ENCODE results near the gene MAP2K6. TPM values are rescaled to one million over a fixed set of nuclear protein-coding genes. Genes with fewer than 3 reads are reported as not detected.

MAP2K6 gene
- total and polyA plus RNA-seq, 11 donors, result 0.61 to 5.1 (median 1.4) TPM

DNA sequence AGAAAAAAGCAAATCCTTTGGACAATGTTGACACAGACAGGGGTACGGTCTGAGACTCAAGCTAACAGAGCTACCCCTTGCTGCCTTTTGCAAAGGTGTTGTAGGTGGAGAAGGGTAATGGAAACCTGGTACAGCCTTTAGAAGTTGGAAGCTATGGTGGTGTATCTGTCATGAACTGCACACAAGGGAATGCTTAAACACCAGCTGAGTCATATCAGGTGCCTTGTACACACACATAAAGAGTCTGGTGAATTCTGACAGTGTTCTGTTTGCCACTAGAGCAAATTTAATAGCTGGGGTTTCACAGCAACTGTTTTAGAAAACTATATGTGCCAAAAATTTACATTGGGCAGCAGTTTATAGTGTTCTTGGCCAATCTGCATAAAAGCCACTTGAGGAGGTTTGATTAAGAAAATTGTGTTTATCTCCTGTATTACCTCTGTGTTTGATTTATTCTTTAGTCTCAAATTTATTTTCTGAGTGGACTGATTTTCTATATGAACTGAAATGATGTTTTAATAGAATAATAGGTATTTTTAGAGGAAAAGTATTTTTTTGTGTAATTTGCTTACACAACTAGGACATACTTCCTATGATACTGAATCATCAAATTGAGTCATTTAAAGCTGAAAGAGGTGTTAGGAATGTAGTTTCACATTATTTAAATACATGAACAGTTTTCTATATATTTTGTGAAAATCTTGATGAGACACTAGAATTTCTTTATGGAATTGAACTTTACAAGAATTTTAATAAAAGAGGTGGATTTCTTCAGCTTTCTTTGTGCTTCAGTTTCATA is 136.9 kb downstream of the MAP2K6 start:
- TF ChIP-seq POLR2A (IDR thresholded peaks at IDR 0.05), result no peak
- TF ChIP-seq, protein P1, sequence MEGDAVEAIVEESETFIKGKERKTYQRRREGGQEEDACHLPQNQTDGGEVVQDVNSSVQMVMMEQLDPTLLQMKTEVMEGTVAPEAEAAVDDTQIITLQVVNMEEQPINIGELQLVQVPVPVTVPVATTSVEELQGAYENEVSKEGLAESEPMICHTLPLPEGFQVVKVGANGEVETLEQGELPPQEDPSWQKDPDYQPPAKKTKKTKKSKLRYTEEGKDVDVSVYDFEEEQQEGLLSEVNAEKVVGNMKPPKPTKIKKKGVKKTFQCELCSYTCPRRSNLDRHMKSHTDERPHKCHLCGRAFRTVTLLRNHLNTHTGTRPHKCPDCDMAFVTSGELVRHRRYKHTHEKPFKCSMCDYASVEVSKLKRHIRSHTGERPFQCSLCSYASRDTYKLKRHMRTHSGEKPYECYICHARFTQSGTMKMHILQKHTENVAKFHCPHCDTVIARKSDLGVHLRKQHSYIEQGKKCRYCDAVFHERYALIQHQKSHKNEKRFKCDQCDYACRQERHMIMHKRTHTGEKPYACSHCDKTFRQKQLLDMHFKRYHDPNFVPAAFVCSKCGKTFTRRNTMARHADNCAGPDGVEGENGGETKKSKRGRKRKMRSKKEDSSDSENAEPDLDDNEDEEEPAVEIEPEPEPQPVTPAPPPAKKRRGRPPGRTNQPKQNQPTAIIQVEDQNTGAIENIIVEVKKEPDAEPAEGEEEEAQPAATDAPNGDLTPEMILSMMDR (IDR thresholded peaks at IDR 0.05), result no peak

DNA sequence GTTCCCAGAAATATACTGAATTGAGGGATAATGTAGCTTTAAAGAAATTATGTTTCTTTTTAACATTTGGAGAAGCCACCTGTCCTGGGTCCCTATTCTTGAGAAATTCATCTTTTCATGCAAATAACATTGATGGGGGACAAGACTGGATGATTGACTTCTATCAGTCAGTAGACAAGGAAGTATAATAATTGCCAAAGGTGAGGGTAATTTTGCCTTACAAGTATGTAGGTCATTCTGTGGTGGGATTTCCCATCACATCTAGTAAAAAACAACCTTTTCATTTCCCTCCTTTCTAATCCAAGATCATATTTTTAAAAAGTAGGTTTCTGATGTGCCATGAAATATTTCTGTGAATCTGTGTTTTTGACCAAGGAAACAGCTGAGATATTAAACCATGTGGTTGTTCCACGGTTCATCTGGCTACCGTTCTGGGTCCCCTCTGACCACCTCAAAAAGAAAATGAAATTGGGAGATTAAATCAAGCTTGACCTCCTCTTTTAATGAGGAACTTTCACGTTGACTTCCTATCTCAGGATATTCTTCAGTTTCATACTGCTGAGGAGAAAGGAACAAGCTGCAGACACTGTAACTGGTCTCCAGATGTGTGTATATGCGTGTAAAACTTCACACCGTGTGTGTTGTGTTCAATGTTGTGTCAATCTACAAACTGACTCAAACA is 138.6 kb downstream of the MAP2K6 start:
- ATAC-seq (no peak), DNase-seq (no peak)
- peaks cover 0 to 11% (median 0%) of the 10 kb centered on the region in 12 donors for H3K9me3 ChIP-seq
- peaks cover 0 to 7% (median 0%) of the 10 kb centered on the region in 9 donors for H3K36me3 ChIP-seq
- H3K4me1 ChIP-seq, result no peaks in the 10 kb centered on the region
- H3K27ac ChIP-seq, result no peak overlapping the region
- H3K4me3 ChIP-seq, result no peak overlapping the region
- no peaks in the 10 kb centered on the region for H3K27me3 ChIP-seq
- WGBS, 4 donors, result 89 to 96% (median 95%) methylated on average over 5 of the region's 5 CpGs
- intact Hi-C loops (cut with DNase I), result no loop called here
- TF ChIP-seq, protein P1 (IDR thresholded peaks at IDR 0.05), result no peak
- TF ChIP-seq POLR2A (IDR thresholded peaks at IDR 0.05), result no peak

More for the DNA sequence above, 136.9 kb downstream of the MAP2K6 start:
- peaks cover 0 to 7% (median 0%) of the 10 kb centered on the region in 9 donors for H3K36me3 ChIP-seq
- peaks cover 0 to 11% (median 0%) of the 10 kb centered on the region in 12 donors for H3K9me3 ChIP-seq
- H3K4me1 ChIP-seq, result no peaks in the 10 kb centered on the region
- ATAC-seq, result no peak
- H3K27me3 ChIP-seq, result no peaks in the 10 kb centered on the region
- no peak overlapping the region for H3K4me3 ChIP-seq
- 89 to 100% (median 96%) methylated on average over 1 of the region's 1 CpG for WGBS, 4 donors
- intact Hi-C loops (cut with DNase I), result no loop called here
- no peak for DNase-seq
- H3K27ac ChIP-seq, result no peak overlapping the region

DNA sequence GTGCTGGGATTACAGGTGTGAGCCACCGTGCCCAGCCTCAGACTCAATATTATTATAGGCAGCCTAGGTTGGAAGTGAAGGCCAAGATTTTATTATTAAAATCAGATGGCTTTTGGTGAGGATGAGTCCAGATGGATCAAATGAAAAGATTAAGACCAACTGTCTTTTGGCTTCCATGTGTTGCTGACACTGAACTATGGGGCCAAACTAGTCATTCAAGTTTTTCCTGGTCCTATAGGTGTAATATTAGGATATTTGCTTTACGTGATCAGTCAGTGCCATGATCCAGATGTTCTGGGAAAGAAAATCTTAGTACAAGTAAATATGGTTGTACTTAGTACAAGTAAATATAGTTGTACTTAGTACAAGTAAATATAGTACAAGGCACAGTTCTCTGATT is 140.6 kb downstream of the MAP2K6 start:
- 65 to 98% (median 81%) methylated on average over 2 of the region's 2 CpGs for WGBS, 4 donors
- ATAC-seq (no peak), DNase-seq (no peak)
- H3K4me1 ChIP-seq, result no peaks in the 10 kb centered on the region
- no peak overlapping the region for H3K4me3 ChIP-seq
- no peak overlapping the region for H3K27ac ChIP-seq
- peaks cover 0 to 11% (median 0%) of the 10 kb centered on the region in 12 donors for H3K9me3 ChIP-seq
- intact Hi-C loops (cut with DNase I), result no loop called here
- H3K36me3 ChIP-seq, result peaks cover 0 to 7% (median 0%) of the 10 kb centered on the region in 9 donors
- no peak for TF ChIP-seq POLR2A (IDR thresholded peaks at IDR 0.05)
- TF ChIP-seq, protein P1 (IDR thresholded peaks at IDR 0.05), result no peak
- no peaks in the 10 kb centered on the region for H3K27me3 ChIP-seq

DNA sequence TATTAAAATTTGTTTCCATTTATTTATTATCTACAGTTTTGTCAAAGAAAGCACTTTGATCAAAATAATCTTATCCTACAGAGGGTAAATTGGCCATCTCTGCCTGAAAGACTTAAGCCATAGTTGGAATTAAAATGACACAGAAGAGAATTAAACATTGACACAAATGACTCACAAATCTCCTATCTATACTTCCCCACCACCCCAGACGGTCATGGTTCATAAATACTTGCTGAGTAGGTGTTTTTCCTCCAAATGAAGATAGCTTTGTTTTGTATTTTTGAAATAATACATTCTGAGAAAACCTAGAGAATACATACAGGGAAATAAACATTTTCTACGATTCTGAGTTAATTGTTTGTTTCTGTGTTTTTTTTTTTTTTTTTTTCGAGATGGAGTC is 142.8 kb downstream of the MAP2K6 start:
- Histone ChIP-seq H3K9me3 (peaks cover 0 to 11% (median 0%) of the 10 kb centered on the region in 12 donors), H3K4me1 (peaks cover 0 to 9% (median 3%) of the 10 kb centered on the region in 12 donors), H3K36me3 (peaks cover 0 to 7% (median 0%) of the 10 kb centered on the region in 9 donors), H3K27me3 (no peaks in the 10 kb centered on the region), H3K4me3 (no peak overlapping the region), H3K27ac (no peak overlapping the region)
- TF ChIP-seq, protein P1 (IDR thresholded peaks at IDR 0.05), result no peak
- no peak for TF ChIP-seq POLR2A (IDR thresholded peaks at IDR 0.05)
- intact Hi-C loops (cut with DNase I), result no loop called here
- no peak for ATAC-seq
- no peak for DNase-seq
- 75 to 87% (median 83%) methylated on average over 3 of the region's 3 CpGs for WGBS, 4 donors

All from heart left ventricle (tissue), 16 donors.